Glomerular visceral epithelial cell (primary cell): ENCODE data around the gene BAG3.
"Not testable (repeated sequence)": the region's sequence is repeated elsewhere in the genome, so short reads cannot be mapped to it uniquely, and the experiment has no call there.

Experiments used
- DNase-seq: peaks from one replicate; pipeline ENCODE4 v3.0.0-alpha.2; 2016; ENCODE audit errors: extremely low spot score

Gene BAG3

DNA sequence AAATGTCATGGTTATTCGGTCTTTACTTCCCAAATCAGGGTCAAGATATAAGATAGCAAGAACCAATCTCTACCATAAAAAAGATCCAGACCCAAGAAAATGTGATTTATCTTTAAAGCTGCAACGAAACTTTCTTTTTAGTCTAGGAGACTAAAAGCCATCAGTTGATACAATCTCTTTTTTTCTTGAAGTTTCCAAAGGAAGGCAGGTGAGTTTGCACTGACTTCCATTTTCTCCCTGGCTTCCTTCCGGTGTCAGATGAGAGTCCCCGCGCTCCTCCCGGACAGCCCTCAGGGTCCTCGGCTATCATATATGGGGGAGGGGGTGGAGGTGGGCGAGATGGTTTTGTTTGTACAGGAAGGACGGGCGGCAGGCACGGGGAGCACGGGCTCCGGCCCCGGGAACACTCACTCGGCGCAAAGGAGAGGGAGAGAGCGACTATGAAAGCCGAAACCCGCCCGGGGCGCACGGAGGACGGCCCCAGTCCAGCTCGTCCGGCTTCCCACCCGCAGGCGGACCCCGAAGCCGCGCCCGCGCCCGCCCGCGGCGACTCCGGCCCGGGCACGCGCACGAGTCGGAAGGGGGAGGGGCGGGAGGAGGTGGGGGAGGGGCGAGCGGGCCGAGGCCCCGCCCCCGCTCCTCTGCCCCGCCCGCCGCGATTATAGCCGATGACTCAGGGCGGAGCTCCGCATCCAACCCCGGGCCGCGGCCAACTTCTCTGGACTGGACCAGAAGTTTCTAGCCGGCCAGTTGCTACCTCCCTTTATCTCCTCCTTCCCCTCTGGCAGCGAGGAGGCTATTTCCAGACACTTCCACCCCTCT, at the start of gene BAG3:
Gene BAG3 (plus strand): TSS at position 689 of the 822 bp plus-strand sequence. CDS start 296 bp downstream, outside the sequence.
- DNase-seq, result peak; percentile 94

DNA sequence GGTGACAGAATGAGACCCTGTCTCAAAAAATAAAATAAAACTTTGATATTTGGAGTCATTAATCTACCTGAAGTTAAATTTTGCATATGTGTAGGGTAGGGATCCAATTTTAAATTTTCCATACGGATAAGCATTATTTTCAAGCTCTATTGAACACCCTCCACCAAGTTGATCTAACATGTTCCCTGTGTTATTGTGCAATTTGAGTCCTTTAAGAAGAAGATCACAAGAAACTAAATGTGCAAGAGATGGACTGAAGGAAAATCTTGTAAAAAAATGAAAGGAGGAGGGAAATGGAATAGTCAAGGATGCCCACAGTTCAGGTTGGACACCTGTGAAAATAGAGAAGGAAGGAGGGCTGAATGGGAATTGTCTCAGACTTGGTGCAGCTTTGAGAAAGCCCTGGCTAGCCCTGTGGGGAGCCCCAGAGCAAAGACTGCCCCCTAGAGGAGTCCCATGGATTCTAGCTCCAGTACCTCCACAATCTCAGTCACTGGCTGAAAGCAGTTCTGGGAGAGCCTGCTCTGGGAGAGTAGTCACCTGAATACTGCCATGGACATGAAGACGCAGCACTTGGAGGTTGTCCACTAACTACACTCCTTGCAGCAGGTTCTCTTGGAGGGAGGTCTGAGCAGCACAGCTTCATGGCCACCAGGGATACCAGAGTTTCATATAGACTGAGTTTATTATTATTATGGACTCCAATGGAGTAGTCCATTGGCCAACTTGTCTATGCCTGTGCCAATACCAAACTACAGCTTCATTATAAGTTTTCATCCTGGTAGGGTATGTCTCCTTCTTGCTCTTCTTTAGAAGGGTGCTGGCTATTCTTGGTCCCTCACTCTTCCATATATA, 48.7 kb upstream of the BAG3 start:
- DNase-seq, result no peak

DNA sequence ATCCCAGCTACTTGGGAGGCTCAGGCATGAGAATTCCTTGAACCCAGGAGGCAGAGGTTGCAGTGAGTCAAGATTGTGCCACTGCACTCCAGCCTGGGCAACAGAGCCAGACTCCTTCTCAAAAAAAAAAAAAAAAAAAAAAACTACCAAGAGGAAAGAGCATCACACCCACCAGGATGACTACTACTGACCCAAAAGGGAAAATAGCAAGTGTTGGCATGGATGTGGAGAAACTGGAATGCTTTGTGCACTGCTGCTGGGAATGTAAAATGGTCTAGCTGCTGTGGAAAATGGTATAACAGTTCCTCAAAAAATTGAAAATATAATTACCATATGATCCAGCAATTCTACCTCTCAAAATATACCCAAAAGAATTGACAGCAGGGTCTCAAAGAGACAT, 46.7 kb upstream of the BAG3 start:
- no peak for DNase-seq

DNA sequence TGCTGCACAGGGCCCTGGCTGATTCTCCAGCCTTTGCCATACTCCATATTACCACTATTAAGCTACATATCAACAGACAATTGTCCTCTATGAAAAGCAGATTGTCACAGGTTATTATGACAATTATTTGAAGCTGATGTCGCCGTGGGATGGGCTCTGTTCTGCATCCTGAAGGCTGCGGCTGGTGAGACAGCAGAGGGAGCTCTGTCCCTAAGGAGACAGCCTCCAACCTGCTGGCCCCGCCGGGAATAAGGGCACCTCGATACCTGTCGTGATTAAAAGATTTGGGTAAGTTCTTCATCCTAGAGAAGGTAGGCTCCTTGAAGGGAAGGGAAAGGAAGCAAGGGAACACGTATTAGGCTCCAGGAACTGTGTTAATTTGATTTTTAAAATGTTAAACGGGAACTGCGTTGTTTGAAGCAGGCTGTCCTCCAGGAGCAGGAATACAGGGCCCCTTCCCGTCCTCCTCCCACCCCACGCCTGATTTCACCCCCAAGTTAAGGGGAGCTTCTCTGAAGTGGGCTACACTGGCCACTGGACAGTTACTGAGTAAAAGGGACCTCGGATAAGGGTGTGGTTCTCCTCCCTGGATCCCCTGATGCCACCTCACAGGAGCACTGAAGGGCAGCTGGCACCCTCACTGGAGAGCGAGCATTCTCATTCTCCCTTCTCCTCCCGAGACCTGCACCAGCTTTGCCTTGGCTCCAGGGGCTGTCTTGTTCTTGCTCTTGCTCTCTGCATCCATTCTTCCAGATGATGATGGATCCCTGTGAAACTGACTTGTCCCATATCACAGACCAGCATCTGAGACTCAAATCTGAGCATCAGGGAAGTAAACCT, 42.6 kb upstream of the BAG3 start:
- peak; percentile 43 for DNase-seq

DNA sequence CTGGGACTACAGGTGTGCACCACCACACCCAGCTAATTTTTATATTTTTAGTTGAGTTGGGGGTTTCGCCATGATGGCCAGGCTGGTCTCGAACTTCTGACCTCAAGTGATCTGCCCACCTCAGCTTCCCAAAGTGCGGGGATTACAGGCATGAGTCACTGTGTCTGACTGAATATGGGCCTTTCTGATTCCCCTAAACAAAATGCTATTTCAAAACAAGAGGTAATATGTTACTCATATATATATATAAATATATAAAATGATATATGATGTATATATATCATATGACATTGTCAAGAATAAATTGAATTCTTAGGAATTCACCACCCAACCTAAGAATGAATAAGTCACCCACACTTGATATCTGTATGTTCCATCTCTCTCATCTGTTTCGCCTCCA, 41.7 kb upstream of the BAG3 start:
- DNase-seq, result no peak

DNA sequence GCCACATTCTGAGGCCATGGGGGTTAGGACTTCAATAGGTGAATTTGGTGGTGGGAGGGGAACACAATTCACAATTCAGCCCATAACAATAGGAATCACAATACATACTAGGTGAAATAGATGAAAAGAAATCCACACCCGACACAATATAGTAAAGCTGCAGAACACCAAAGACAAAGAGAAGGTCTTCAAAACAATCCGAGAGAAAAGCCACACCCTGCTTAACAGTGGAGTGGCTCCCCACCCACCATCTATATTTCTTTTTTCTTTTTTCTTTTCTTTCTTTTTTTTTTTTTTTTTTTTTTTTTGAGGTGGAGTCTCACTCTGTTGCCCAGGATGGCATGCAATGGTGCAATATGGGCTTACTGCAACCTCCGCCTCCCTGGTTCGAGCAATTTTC, 39.7 kb upstream of the BAG3 start:
- no peak for DNase-seq

DNA sequence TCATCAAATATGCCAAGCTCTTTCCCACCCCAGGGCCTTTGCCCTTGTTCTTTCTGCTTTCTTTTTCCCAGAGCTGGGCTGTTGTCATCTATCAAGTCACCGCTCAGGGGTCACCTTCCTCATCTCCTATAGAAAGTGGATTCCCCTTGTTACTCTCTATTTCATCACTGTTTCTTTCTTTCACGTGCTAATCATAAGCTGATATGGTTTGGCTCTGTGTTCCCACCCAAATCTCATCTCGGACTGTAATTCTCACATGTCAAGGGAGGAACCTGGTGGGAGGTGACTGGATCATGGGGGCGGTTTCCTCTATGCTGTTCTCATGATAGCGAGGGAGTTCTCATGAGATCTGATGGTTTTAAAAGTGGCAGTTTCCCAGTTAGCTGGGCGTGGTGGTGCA, 37.4 kb upstream of the BAG3 start:
- no peak for DNase-seq

DNA sequence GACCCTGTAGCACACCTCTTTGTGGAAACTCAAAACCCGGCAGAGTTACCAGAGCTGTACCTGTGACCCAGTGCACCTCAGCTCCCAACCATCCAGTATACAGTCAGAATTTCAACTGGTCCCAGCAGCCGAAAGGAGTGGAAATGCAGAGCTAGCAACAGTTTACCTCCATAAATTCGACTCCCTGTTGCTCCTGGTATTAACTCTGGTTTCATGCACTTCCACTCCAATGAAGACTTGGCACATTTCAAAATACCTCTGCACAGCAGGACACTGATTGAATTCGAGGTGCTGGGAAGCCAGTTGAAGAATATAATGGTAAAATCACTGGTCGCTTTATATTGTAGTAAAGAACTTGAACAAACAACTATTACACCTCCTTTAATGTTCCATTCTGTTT, 36.5 kb upstream of the BAG3 start:
- no peak for DNase-seq

DNA sequence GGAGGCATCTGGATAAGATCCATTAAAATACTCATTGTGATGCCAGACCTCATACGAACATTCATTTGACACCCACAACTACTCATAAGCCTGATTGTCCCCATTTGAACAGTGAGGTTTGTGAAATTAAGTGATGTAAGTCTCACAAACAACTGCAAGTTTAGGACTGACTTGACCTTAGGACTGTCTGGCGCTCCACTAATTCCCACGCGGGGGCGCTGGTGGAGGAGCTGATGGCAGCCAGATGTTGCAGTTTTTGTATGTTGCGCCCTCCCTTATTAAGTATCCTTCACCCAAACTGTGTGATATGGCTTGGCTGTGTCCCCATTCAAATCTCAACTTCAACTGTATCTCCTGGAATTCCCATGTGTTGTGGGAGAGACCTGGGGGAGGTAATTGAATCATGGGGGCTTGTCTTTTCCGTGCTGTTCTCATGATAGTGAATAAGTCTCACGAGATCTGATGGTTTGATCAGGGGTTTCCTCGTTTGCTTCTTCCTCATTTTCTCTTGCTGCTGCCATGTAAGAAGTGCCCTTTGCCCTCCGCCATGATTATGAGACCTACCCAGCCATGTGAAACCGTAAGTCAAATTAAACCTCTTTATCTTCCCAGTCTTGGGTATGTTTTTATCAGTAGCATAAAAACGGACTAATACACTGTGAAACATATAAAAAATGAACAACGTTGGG, 34.2 kb upstream of the BAG3 start:
- DNase-seq, result no peak

DNA sequence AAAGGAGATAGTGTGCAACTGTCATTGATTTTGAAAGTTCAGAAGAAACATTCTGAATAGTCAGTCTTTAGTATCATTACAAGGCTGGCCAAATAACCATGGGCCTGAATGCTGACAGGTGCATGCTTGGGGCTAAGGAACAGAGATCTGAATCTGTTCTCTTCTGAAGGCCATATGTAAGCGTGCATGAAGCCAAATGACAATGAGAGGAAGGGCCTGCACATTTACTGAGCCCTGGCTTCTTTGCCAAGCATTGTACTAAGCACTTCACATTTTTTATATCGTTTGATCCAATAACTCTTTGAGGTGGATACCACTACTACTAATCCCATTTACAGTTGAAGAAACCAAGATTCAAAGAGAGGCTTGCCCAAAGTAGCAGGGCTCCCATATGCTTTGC, 32.0 kb upstream of the BAG3 start:
- DNase-seq, result no peak

DNA sequence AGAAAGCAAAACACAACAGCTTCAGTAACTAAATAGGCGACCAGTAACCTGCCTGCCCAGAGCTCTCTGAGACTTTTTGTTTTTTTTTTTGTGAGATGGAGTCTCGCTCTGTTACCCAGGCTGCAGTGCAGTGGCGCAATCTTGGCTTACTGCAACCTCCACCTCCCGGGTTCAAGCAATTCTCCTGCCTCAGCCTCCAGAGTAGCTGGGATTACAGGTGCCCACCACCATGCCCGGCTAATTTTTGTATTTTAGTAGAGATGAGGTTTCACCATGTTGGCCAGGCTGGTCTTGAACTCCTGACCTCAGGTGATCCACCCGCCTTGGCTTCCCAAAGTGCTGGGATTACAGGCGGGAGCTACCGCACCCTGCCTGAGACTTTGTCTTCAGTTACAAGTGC, 31.4 kb upstream of the BAG3 start:
- not testable (repeated sequence) for DNase-seq

DNA sequence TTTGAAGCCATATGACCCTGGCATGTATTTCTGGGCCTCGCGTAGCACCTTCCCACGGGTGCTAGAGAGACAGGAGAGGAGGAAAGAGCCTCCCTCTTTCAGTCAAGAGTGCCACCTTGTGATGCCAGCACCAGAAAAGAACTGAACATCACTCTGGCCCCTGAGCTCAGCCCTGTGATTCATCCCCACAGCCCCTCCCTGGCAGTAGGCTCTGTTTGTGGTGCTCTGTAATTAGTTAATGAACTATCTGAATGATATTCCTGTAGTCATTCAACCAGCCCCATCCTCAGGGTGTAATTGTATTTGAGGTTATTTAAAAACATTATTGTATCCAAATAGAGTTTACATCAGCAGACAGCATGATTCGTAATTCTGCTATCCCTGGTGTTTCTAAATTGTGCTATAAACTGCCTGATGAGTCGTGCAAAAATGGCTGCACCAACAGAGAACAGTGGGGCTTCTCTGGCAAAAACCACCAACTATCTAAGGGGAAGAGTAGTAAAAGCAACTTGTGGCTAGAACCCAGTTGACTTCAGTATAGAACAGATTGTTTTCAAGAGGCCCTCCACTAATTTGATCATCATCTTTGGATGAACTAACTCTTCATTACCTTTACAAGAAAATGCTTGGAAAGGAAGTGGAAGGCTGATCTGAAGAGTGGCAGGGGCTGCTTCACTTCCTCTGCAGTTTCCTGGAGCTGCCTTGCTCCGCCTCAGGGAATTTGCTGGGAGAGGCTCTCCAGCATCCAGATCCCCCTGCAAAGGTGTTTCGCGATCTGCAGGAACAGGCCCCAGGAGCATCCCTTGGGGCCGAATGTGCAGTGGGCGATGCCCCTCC, 30.7 kb upstream of the BAG3 start:
- DNase-seq, result no peak

DNA sequence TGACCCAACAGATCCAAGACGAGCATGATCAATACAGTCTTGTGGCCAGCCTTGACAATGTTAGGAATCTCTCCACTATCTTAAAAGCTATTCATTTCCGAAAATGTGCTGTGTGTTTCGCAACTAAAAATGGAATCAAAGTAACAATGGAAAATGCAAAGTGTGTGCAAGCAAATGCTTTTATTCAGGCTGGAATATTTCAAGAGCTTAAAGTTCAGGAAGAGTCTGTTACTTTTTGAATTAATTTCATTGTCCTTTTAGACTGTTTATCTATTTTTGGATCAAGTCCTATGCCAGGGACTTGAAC, 30.1 kb upstream of the BAG3 start:
- DNase-seq, result no peak

DNA sequence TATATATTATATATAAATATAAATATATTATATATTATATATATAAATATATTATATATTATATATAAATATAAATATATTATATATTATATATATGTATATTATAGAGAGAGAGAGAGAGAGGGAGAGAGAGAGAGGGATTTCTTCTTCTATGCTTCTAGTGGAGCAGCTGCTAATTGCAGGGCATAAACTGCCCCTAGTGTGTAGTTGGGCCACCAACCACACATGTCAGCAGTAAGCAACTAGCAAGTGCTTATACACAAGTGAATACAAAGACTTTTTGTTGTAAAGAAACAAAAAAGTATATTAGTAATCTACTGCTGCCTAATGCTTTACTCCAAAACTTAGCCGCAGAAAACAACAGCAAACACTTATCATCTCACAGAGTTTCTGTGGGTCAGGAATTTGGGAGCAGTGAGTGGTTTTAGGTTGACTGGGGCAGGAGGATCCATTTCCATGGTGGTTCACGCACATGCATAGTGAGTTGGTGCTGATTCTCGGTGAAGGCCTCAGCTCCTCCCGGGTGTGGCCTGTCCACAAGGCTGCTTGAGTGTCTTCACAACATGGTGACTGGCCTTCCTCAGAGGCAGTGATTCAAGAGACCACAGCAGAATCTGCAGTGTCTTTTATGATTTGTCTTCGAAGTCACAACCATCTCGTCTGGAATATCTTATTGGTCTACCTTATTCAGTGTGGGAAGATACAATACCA, 25.5 kb upstream of the BAG3 start:
- DNase-seq, result no peak

DNA sequence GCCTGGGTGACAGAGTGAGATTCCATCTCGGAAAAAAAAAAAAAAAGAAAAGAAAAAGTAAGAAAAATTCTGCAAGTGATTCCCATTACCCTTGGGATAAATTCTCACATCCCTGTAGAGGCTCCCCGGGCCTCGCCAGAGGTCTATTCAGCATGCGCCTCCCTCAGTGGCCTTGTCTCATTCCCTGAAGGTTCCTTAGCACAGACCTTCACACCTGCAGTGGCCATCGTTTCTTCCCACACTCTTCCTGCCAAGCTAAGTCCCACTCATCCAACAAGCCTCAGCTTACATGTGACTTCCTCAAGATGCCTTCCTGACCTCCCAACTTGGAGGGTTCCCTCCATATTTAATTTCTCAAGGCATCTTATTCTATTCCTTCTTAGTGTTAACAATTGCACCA, 20.9 kb upstream of the BAG3 start:
- DNase-seq, result no peak

DNA sequence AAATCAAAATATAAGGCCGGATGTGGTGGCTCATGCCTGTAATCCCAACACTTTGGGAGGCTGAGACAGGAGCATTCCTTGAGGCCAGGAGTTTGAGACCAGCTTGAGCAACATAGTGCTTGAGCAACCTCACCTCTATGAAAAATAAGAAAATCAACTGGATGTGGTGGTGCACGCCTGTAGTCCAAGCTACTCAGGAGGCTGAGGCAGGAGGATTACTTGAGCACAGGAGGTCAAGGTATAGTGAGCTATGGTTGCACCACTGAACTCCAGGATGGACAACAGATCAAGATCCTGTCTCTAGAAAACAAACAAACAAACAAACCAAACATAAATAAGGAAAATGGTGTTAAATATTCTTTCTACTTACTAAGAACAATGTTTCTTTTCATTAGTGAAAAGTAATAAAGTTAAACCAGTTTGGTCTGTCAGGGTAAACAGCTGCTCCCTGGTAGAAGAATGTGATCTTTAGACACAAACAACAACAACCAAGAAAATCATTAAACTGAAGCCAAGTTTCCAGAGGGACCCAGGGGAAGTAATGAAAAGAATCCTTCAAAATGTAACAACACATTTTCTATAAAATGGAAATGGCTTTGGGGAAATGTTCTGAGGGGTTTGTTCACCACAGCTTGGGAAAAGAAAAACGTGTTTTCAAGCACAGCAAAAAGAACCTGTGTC, 17.5 kb upstream of the BAG3 start:
- DNase-seq, result no peak

DNA sequence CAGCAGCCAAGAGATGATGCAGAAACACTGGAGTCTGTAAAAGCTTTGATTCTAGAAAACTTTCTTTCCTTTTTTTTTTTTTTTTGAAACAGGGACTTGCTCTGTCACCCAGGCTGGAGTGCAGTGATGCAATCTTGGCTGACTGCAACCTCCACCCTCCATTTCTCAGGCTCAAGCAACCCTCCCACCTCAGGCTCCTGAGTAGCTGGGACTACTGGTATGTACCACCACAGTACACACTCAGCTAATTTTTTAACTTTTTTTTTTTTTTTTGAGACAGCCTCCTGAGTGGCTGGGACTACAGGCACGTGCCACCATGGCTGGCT, 17.0 kb upstream of the BAG3 start:
- no peak for DNase-seq

DNA sequence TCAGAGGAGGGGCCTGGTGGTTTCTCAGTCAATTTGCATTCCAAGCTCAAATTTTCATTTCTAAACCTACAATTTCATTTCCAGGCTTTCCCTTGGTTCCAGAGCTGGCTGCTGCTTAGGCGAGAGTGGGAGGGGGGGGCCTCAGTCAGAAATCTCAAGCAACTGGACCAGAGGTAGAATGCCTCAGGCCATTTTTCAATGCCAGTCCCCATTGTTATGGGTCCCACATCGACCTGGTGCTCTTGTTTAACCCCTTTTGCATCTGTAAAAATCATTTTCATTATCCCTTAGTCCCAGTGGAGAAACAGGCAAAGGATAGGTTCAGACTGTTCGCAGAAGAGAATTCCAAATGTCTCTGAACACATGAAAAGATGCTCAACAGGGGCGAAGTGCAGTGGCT, 13.5 kb upstream of the BAG3 start:
- no peak for DNase-seq

DNA sequence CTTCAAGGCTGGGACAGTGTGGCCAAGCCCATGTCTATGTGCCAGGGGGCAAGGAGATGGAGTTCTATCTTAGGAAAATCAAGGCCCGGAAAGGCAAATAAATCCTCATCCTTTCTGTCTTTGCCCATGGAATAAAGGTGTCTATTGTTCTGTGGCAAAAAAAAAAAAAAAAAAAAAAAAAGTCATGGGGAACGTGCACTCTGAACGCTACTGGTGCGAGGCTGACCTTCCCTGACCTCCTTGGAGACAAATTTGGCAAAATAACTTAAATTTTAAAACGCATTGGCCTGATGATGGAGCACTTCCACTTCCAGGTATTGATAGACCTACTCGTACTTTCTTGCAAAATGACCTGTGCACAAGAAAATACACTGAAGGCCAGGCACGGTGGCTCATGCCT, 12.2 kb upstream of the BAG3 start:
- no peak for DNase-seq

DNA sequence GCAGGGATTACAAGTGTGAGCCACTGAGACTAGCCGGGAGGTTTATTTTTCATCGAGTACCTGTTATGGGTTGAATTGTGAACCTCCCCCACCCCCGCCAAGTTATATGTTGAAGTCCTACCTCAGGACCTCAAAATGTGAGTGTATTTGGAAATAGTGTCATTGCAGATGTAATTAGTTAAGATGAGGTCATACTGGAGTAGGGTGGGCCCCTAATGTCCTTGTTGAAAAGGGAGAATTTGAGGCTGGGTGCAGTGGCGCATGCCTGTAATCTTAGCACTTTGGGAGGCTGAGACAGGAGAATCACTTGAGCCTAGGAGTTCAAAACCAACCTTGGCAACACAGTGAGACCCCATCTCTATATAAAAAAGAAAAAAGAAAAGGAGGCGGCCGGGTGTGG, 10.8 kb upstream of the BAG3 start:
- DNase-seq, result no peak
